ENCODE results near the gene NOL12. TPM values are rescaled to one million over a fixed set of nuclear protein-coding genes. Genes with fewer than 3 reads are reported as not detected.

Gene NOL12
- total RNA-seq, 1 experiment from 2014 or later = 30.4 TPM

- Histone ChIP-seq H3K27ac (ENCODE audit: insufficient read length, low read depth, low read length) (no peak overlapping the region), H3K56ac (ENCODE audit: insufficient read length, low read depth, low read length) (no peak overlapping the region), H3K27me3 (ENCODE audit: insufficient read depth, low read length) (peaks cover 26% of the 10 kb centered on the region; the same call in 1 of the 2 replicates), H3K14ac (ENCODE audit: insufficient read depth, low read length) (no peak overlapping the region; the same call in 1 of the 2 replicates), H3T11ph (ENCODE audit: low read length) (no peak overlapping the region), H2AK5ac (ENCODE audit: insufficient read length, low read length) (no peak overlapping the region), H4K5ac (ENCODE audit: insufficient read length, low read depth, low read length) (no peak overlapping the region), H4K8ac (replicated peaks; ENCODE audit: insufficient read length, low read depth, low read length) (no peak overlapping the region), H3K4me1 (ENCODE audit: insufficient read depth, low read length) (no peaks in the 10 kb centered on the region), H3K18ac (ENCODE audit: insufficient read length, low read depth, low read length) (no peak overlapping the region), H2BK5ac (ENCODE audit: insufficient read length, low read length) (no peak overlapping the region), H3K23ac (ENCODE audit: insufficient read length, low read depth, low read length) (no peak overlapping the region), H4K20me1 (ENCODE audit: control insufficient read depth, insufficient read depth, insufficient read length) (no peaks in the 10 kb centered on the region), H2BK12ac (ENCODE audit: insufficient read length, low read depth, low read length) (no peak overlapping the region), H2BK20ac (ENCODE audit: low read depth, low read length, poor library complexity, severe bottlenecking) (no peak overlapping the region), H2AFZ (ENCODE audit: low read length) (no peak overlapping the region), H3K23me2 (ENCODE audit: insufficient read length, low read depth, low read length, poor library complexity, severe bottlenecking) (no peaks in the 10 kb centered on the region), H2BK15ac (ENCODE audit: low read depth, low read length) (no peak overlapping the region), H2BK120ac (ENCODE audit: low read depth, low read length, poor library complexity, severe bottlenecking) (no peak overlapping the region), H3K79me2 (ENCODE audit: insufficient read depth, low read length) (no peaks in the 10 kb centered on the region), H3K9ac (ENCODE audit: extremely low read depth, insufficient read length, low read length) (no peak overlapping the region), H4K91ac (ENCODE audit: insufficient read length, low read depth, low read length) (no peak overlapping the region), H3K4ac (ENCODE audit: low read depth, low read length) (no peak overlapping the region), H3K4me2 (ENCODE audit: insufficient read depth, insufficient read length, low read length) (no peak overlapping the region), H3K79me1 (ENCODE audit: insufficient read depth, low read depth, low read length, poor library complexity, severe bottlenecking) (no peaks in the 10 kb centered on the region), H3K9me3 (ENCODE audit: control insufficient read depth, low read depth, low read length) (no peaks in the 10 kb centered on the region)
- Mint-ChIP-seq H3K4me1 (peaks cover 7 to 13% of the 10 kb centered on the region in 2 experiments; a peak in 3 of 4 replicates), H3K27me3 (ENCODE audit: low read depth) (peaks cover 85% of the 10 kb centered on the region), H3K36me3 (ENCODE audit: insufficient read depth in 1 of 3, low read depth in 3 of 3) (peaks cover 4 to 31% (median 23%) of the 10 kb centered on the region in 3 experiments; a peak in 6 of 7 replicates), H3K4me3 (no peak overlapping the region), H3K9me3 (no peaks in the 10 kb centered on the region), H3K27ac (no peak overlapping the region)
- TF ChIP-seq CTCF (conservative IDR thresholded peaks at IDR 0.05) = no peak
- WGBS (ENCODE audit: extremely low coverage, insufficient read length, low lambda C conversion rate) = no CpG with 5 or more reads among the region's 17 CpGs
- DNase-seq = no peak
These were observed 53.5 kb downstream of the NOL12 start for GRCh38 chr22:37739611-37740049.

Measured in H9 (cell line).